WTC11 (cell line): Measurements from ENCODE around the gene KCNMA1. TPM values are rescaled to one million over a fixed set of nuclear protein-coding genes. Genes with fewer than 3 reads are reported as not detected.

Experiments
- ATAC-seq: fragments of 200-7000 bp; cut with Tn5 transposase; 2 replicates; pipeline ENCODE4 v1.10.0; 2021; ENCODE audit warnings: mild to moderate bottlenecking, moderate library complexity
- CTCF ChIA-PET: fragments of 300-600 bp; sonication (Branson Sonifier 250); formaldehyde crosslinking; loops from one replicate; lab custom pipeline; 2021; ENCODE audit warnings: antibody characterized with exemption; lab: Charles Lee
- POLR2A ChIA-PET: fragments of 350-600 bp; sonication (Branson Sonifier 250); formaldehyde crosslinking; loops from one replicate; lab custom pipeline; 2021; ENCODE audit warnings: antibody characterized with exemption; lab: Charles Lee
- DNase-seq: peaks from one replicate; pipeline ENCODE4 v3.0.0; 2021; ENCODE audit warnings: low spot score
- H3K27ac Mint-ChIP-seq: 2 replicates; pipeline ENCODE4 v1.8.0; 2021; ENCODE audit warnings: mixed read lengths
- H3K27me3 Mint-ChIP-seq: 2 replicates; pipeline ENCODE4 v1.8.0; 2021; ENCODE audit warnings: low read depth, mild to moderate bottlenecking, moderate library complexity, mixed read lengths
- H3K36me3 Mint-ChIP-seq: 2 replicates; pipeline ENCODE4 v1.8.0; 2021; ENCODE audit warnings: mixed read lengths
- H3K4me1 Mint-ChIP-seq: 2 replicates; pipeline ENCODE4 v1.8.0; 2022; ENCODE audit warnings: mixed read lengths
- H3K4me3 Mint-ChIP-seq: 2 replicates; pipeline ENCODE4 v1.8.0; 2021; ENCODE audit warnings: mild to moderate bottlenecking, moderate library complexity, mixed read lengths
- H3K9me3 Mint-ChIP-seq: 2 replicates; pipeline ENCODE4 v1.8.0; 2021; ENCODE audit warnings: mixed read lengths
- AFF4 ChIP-seq: sonication (generic); formaldehyde crosslinking; IDR thresholded peaks from 2 replicates; pipeline ENCODE4 v1.8.1; 2023; ENCODE audit warnings: mild to moderate bottlenecking, missing genetic modification reagents, borderline replicate concordance
- GABPB1 ChIP-seq: sonication (generic); formaldehyde crosslinking; IDR thresholded peaks from 2 replicates; pipeline ENCODE4 v1.8.1; 2023; ENCODE audit warnings: mild to moderate bottlenecking, missing genetic modification reagents
- GTF2I ChIP-seq: fragments of 250-450 bp; sonication (Bioruptor Pico); conservative IDR thresholded peaks from 2 replicates; pipeline ENCODE4 v1.4.0; 2021; ENCODE audit warnings: mild to moderate bottlenecking
- MAX ChIP-seq: sonication (generic); formaldehyde crosslinking; IDR thresholded peaks from 2 replicates; pipeline ENCODE4 v1.8.0; 2022; ENCODE audit warnings: mild to moderate bottlenecking, missing genetic modification reagents
- NFYB ChIP-seq: sonication (generic); formaldehyde crosslinking; conservative IDR thresholded peaks from 2 replicates; pipeline ENCODE4 v1.8.0; 2022; ENCODE audit warnings: low read depth, missing genetic modification reagents
- RORB ChIP-seq: fragments of 250-450 bp; sonication (Bioruptor Pico); IDR thresholded peaks from 2 replicates; pipeline ENCODE4 v1.9.0; 2021; ENCODE audit warnings: mild to moderate bottlenecking
- USF2 ChIP-seq: sonication (generic); formaldehyde crosslinking; IDR thresholded peaks from 2 replicates; pipeline ENCODE4 v1.8.1; 2023; ENCODE audit warnings: mild to moderate bottlenecking, missing genetic modification reagents, moderate library complexity
- ZBTB21 ChIP-seq: sonication (generic); formaldehyde crosslinking; IDR thresholded peaks from 2 replicates; pipeline ENCODE4 v1.8.1; 2023; ENCODE audit warnings: mild to moderate bottlenecking, missing genetic modification reagents, borderline replicate concordance
- ZNF219 ChIP-seq: sonication (generic); formaldehyde crosslinking; IDR thresholded peaks from 2 replicates; pipeline ENCODE4 v1.8.0; 2023; ENCODE audit warnings: missing genetic modification reagents, mild to moderate bottlenecking, borderline replicate concordance
- ZNF317 ChIP-seq: sonication (generic); formaldehyde crosslinking; IDR thresholded peaks from 2 replicates; pipeline ENCODE4 v1.8.1; 2023; ENCODE audit warnings: low read depth, mild to moderate bottlenecking, moderate library complexity, missing genetic modification reagents, borderline replicate concordance
- ZNF425 ChIP-seq: fragments of 250-450 bp; sonication (Bioruptor Pico); conservative IDR thresholded peaks from 2 replicates; pipeline ENCODE4 v1.9.0; 2021; ENCODE audit warnings: mild to moderate bottlenecking
- total RNA-seq: library from RNA; stranded (reverse); gene quantifications from 3 replicates; pipeline ENCODE4 v1.2.3, GENCODE V29; 2021
- TF ChIP-seq, protein P1 (sequence below): sonication (generic); formaldehyde crosslinking; IDR thresholded peaks from 2 replicates; pipeline ENCODE4 v1.8.1; 2022; ENCODE audit warnings: low read depth, mild to moderate bottlenecking, moderate library complexity, missing genetic modification reagents, borderline replicate concordance
- TF ChIP-seq, protein P2 (sequence below): sonication (generic); formaldehyde crosslinking; IDR thresholded peaks from 2 replicates; pipeline ENCODE4 v1.8.0; 2023; ENCODE audit warnings: mild to moderate bottlenecking, missing genetic modification reagents
- TF ChIP-seq, protein P3 (sequence below): sonication (generic); formaldehyde crosslinking; IDR thresholded peaks from 2 replicates; pipeline ENCODE4 v1.8.1; 2022; ENCODE audit warnings: missing genetic modification reagents, borderline replicate concordance
- TF ChIP-seq, protein P4 (sequence below): fragments of 250-450 bp; sonication (Bioruptor Pico); IDR thresholded peaks from 2 replicates; pipeline ENCODE4 v2.1.2; 2022; ENCODE audit warnings: mild to moderate bottlenecking, moderate library complexity
- TF ChIP-seq, protein P5 (sequence below): fragments of 250-450 bp; sonication (Bioruptor Pico); IDR thresholded peaks from 2 replicates; pipeline ENCODE4 v1.9.0; 2021; ENCODE audit warnings: mild to moderate bottlenecking

The KCNMA1 gene
- total RNA-seq, 1 experiment from 2014 or later, result 7.3 TPM

- POLR2A ChIA-PET, result no interaction called here
- H3K4me1 Mint-ChIP-seq, result peaks cover 2% of the 10 kb centered on the region
- no peak for DNase-seq
- no peaks in the 10 kb centered on the region for H3K9me3 Mint-ChIP-seq
- TF ChIP-seq, protein P1, sequence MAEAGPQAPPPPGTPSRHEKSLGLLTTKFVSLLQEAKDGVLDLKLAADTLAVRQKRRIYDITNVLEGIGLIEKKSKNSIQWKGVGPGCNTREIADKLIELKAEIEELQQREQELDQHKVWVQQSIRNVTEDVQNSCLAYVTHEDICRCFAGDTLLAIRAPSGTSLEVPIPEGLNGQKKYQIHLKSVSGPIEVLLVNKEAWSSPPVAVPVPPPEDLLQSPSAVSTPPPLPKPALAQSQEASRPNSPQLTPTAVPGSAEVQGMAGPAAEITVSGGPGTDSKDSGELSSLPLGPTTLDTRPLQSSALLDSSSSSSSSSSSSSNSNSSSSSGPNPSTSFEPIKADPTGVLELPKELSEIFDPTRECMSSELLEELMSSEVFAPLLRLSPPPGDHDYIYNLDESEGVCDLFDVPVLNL (CRISPR knock-in tag), result no peak
- TF ChIP-seq, all 79 proteins: peak for 0
- CTCF ChIA-PET, result interaction anchor here (0.6 to 2.5 kb wide), 3 partner anchors 15 to 158 kb away, joined by 3 to 11 read pairs (median 3); no protein-coding TSS in a partner anchor
- Mint-ChIP-seq H3K4me3 (no peak overlapping the region), H3K27me3 (no peaks in the 10 kb centered on the region), H3K36me3 (no peaks in the 10 kb centered on the region), H3K27ac (no peak overlapping the region)
- no peak for ATAC-seq
These were observed 478.9 kb downstream of the KCNMA1 start for GRCh38 chr10:77158666-77159065.

GRCh38 chr10:77157248-77158019, 480.2 kb downstream of the KCNMA1 start:
- Mint-ChIP-seq H3K9me3 (no peaks in the 10 kb centered on the region), H3K4me3 (no peak overlapping the region), H3K4me1 (peaks cover 10% of the 10 kb centered on the region), H3K27ac (no peak overlapping the region), H3K36me3 (no peaks in the 10 kb centered on the region), H3K27me3 (no peaks in the 10 kb centered on the region)
- ATAC-seq (no peak), DNase-seq (no peak)
- CTCF ChIA-PET, result interaction anchor here (0.9 to 2.5 kb wide), 2 partner anchors 9 to 16 kb away, joined by 5 to 11 read pairs; no protein-coding TSS in a partner anchor
- POLR2A ChIA-PET, result no interaction called here
- TF ChIP-seq RORB (CRISPR knock-in tag), result no peak
- TF ChIP-seq NFYB (CRISPR knock-in tag), result no peak
- TF ChIP-seq, protein P2, sequence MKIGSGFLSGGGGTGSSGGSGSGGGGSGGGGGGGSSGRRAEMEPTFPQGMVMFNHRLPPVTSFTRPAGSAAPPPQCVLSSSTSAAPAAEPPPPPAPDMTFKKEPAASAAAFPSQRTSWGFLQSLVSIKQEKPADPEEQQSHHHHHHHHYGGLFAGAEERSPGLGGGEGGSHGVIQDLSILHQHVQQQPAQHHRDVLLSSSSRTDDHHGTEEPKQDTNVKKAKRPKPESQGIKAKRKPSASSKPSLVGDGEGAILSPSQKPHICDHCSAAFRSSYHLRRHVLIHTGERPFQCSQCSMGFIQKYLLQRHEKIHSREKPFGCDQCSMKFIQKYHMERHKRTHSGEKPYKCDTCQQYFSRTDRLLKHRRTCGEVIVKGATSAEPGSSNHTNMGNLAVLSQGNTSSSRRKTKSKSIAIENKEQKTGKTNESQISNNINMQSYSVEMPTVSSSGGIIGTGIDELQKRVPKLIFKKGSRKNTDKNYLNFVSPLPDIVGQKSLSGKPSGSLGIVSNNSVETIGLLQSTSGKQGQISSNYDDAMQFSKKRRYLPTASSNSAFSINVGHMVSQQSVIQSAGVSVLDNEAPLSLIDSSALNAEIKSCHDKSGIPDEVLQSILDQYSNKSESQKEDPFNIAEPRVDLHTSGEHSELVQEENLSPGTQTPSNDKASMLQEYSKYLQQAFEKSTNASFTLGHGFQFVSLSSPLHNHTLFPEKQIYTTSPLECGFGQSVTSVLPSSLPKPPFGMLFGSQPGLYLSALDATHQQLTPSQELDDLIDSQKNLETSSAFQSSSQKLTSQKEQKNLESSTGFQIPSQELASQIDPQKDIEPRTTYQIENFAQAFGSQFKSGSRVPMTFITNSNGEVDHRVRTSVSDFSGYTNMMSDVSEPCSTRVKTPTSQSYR (CRISPR knock-in tag), result no peak
- TF ChIP-seq ZNF317, result no peak
- no peak for TF ChIP-seq GABPB1 (CRISPR knock-in tag)
- TF ChIP-seq GTF2I (CRISPR knock-in tag), result no peak
- no peak for TF ChIP-seq ZBTB21 (CRISPR knock-in tag)
- TF ChIP-seq MAX, result no peak
- TF ChIP-seq, protein P3, sequence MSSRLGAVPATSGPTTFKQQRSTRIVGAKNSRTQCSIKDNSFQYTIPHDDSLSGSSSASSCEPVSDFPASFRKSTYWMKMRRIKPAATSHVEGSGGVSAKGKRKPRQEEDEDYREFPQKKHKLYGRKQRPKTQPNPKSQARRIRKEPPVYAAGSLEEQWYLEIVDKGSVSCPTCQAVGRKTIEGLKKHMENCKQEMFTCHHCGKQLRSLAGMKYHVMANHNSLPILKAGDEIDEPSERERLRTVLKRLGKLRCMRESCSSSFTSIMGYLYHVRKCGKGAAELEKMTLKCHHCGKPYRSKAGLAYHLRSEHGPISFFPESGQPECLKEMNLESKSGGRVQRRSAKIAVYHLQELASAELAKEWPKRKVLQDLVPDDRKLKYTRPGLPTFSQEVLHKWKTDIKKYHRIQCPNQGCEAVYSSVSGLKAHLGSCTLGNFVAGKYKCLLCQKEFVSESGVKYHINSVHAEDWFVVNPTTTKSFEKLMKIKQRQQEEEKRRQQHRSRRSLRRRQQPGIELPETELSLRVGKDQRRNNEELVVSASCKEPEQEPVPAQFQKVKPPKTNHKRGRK (CRISPR knock-in tag), result no peak
- no peak for TF ChIP-seq AFF4 (CRISPR knock-in tag)
- no peak for TF ChIP-seq ZNF219 (CRISPR knock-in tag)
- no peak for TF ChIP-seq USF2 (CRISPR knock-in tag)
- TF ChIP-seq ZNF425 (CRISPR knock-in tag), result no peak
- TF ChIP-seq, protein P4, sequence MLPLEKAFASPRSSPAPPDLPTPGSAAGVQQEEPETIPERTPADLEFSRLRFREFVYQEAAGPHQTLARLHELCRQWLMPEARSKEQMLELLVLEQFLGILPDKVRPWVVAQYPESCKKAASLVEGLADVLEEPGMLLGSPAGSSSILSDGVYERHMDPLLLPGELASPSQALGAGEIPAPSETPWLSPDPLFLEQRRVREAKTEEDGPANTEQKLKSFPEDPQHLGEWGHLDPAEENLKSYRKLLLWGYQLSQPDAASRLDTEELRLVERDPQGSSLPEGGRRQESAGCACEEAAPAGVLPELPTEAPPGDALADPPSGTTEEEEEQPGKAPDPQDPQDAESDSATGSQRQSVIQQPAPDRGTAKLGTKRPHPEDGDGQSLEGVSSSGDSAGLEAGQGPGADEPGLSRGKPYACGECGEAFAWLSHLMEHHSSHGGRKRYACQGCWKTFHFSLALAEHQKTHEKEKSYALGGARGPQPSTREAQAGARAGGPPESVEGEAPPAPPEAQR (CRISPR knock-in tag), result no peak
- TF ChIP-seq, protein P5, sequence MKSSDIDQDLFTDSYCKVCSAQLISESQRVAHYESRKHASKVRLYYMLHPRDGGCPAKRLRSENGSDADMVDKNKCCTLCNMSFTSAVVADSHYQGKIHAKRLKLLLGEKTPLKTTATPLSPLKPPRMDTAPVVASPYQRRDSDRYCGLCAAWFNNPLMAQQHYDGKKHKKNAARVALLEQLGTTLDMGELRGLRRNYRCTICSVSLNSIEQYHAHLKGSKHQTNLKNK (CRISPR knock-in tag), result no peak
